Stimulated activated CD4-positive, alpha-beta T cell treated with anti-CD3 and anti-CD28 coated beads, Interleukin-2, amount 100 ng/mL, for 4 hours (primary cell): ENCODE data around the gene STPG2.
"Not testable (repeated sequence)": the region's sequence is repeated elsewhere in the genome, so short reads cannot be mapped to it uniquely, and the experiment has no call there.

Experiments
- DNase-seq: peaks from one replicate; pipeline ENCODE4 v3.0.0-alpha.2; 2020; ENCODE audit warnings: low read depth

STPG2 gene

DNA sequence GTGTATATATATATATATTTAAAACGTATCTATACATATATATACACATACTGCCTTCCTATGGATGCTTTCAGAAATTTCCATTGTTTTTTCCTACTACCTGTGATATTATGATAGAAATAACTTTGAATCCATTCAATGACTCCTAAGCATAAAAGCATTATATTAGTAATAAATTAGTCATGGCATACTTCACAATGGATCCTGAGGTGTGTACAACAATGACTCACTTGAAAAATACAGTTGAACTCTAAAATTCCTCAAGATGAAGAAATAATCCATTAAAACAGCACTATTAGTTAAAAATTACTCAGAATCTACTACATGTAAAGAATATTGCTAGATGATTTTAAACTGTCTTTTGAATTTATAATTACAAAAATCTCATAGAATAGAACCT lies 201.1 kb downstream of the STPG2 start:
- no peak for DNase-seq

DNA sequence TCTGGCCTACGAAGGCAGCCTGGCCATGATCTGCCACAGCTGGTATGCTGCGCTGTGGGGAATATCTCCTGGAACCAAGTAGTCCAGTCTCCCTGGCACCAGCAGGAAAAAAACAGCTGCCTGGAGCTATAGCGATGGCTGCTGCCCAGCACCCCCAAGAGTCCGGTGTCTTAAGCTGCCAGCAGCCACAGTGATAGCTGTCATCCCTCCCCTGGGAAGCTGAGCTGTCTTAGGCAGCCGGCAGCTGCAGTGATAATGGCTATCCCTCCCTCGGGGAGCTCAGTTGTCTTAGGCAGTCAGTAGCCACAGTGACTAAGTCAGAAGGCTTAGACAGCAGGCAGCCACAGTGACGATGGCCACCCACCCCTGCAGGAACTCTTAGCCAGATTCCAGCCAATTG lies 205.1 kb downstream of the STPG2 start:
- DNase-seq: no peak

DNA sequence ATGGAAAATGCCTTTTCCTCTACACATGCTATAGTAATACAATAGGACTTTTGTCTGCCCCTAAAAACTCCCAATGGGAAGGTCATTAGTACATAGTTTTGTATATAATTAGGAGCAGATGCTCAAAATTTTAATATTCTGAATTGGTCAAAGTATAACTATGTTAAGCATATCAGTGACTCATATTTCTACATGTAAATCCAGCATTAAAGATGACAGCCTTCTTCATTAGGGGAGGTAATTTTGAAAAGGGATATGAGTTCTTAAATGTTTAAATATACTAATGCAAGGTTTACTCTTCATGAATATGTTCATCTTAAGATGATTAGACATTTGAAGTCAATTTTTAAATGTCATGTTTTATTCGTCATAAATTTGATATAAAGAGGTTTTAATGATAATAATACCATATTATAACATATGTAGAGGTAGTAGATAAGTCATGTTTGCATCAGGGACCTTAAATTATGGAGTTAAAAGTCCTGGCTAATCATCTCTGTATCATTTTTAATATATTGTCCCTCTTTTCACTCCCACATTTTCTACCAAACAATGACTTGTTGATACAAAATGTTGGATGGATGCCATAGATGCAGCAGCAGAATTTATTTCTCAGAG lies 218.8 kb downstream of the STPG2 start:
- DNase-seq: no peak

DNA sequence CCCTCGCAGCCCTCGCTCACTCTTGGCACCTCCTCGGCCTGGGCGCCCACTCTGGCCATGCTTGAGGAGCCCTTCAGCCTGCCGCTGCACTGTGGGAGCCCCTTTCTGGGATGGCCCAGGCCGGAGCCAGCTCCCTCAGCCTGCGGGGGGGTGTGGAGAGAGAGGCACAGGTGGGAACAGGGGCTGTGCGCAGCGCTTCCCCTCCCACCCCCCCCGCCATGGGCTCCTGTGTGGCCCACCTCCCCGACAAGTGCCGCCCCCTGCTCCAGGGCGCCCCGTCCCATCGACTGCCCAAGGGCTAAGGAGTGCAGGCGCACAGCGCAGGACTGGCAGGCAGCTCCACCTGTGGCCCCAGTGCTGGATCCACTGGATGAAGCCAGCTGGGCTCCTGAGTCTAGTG lies 220.2 kb downstream of the STPG2 start:
- no peak for DNase-seq

DNA sequence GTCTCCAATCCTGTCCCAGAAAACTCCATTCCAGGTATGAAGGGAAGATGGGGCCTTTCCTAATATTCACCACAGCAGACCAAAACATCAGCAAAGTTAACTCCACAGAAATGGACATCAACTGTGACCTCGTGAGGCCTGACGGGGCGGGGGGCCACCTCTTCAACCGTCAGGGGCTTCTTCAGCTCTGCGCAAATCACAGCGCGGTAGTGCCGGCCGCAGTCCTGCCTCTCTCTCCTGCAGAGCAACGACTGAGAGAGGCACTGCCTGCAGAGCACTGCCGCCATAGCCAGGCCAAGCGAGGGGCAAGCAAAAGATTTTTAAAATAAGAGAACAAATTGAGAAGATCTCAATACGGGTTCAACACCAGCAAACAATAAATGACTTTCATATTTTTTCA lies 226.2 kb downstream of the STPG2 start:
- DNase-seq: no peak

DNA sequence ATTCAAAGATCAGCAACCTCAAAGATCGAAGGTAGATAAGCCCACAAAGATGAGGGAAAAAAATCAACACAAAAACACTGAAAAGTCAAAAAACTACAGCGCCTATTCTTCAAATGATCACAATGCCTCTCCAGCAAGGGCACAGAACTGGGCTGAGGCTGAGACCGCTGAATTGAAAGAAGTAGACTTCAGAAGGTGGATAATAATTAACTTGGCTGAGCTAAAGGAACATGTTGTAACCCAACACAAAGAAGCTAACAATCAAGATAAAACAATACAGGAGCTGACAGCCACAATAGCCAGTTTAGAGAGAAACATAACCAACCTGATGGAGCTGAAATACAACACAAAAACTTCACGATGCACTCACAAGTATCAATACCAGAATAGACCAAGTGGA lies 231.1 kb downstream of the STPG2 start:
- no peak for DNase-seq

DNA sequence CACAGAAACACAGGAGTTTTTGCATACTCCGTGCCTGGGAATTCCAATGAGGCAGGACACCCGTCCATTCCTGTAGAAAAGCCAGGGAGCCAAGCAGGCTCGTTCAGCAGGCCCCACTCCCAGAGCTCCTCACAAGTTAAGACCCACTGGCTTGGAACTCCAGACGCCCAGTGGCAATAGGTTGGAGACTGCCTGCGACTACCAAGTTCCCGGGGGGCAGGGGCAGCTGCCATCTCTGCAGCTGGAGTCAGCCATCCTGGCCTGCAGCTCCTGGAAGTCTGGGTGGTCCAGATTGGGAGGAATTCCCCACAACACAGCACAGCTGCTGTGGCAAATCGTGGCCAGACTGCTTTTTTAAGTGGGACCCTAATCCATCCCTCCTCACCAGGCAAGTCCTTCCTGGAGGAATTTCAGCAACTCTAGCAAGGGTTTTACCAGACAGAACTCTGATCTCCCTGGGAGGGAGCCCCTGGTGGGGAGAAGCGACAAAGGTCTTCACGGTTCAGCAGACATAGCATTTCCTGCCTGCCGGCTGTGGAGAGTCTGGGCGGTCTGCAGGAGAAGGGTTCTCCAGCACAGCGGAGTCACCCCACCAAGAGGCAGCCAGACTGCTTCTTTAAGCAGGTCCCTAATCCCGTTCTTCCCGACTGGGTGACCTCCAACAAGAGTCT lies 231.9 kb downstream of the STPG2 start:
- no peak for DNase-seq

DNA sequence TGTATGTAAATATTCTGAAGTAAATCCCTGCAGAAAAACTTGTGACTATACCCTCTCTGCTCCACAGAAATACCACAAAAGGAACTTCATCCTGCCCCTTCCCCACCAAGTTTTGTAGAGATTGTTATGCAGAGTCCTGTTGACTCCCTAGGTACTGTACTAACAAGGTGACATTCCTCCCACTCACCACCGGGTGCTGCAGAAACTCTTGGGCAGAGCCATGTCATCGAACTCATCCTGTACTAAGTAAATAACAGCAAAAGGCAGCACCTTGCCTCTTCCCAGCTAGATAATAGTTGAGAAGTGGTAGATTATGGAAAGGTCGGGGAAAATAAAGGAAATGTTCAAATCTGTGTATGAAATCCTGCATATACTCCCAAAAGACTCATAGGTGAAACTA lies 233.3 kb downstream of the STPG2 start:
- no peak for DNase-seq

DNA sequence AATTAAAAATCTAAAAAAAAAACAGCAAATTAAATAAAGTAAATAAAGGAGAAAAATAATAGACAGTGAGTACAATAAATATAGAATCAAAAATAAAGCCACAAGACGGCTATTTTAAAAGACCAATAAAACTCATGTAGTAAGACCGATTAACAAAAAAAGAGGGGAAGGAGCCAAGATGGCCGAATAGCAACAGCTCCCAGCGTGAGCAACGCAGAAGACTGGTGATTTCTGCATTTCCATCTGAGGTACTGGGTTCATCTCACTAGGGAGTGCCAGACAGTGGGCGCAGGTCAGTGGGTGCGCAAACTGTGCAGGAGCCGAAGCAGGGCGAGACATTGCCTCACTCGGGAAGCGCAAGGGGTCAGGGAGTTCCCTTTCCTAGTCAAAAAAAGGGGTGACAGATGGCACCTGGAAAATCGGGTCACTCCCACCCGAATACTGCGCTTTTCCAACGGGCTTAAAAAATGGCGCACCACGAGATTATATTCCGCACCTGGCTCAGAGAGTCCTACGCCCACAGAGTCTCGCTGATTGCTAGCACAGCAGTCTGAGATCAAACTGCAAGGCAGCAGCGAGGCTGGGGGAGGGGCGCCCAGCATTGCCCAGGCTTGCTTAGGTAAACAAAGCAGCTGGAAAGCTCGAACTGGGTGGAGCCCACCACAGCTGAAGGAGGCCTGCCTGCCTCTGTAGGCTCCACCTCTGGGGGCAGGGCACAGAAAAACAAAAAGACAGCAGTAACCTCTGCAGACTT lies 239.7 kb downstream of the STPG2 start:
- DNase-seq: not testable (repeated sequence)

DNA sequence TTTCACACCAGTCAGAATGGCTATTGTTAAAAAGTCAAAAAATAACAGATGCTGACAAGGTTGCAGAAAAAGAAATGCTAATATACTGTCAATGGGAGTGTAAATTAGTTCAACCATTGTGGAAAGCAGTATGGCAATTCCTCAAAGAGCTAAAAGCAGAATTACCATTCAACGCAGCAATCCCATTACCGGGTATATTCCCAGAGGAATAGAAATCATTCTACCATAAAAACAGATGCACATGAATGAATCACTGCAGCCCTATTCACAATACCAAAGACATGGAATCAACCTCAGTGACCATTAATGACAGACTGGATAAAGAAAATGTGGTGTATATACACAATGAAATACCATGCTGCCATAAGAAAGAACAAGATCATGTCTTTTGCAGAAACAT lies 243.0 kb downstream of the STPG2 start:
- no peak for DNase-seq

DNA sequence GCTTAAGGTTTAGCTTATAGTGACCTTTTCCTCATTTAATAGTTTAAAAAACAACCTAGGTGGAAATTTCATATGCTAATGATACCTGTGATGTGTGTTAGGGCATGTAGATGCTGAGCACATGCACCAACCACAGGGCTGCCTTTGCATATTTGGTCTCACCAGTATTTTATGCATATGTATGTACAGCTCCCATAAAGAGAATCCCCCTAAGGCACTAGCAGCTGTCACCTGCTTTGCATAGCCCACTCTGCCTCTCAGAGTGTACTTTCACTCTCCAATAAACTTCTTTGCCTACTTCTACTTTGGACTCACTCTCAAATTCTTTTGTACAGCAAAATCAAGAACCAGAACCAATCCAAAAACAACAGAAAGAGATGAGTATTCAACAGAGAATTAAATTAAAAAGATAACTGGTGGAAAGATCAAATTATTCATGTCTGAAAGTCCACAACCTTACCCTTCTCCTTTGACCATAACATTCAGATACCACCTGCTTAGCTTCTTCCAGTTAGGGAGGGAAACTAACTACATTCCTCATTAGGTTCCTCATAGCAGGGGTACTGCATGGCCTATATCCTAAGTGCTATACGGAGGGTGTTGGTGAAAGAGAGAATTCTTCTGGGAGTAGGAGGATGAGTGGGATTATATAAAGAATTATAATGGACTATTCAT lies 250.5 kb downstream of the STPG2 start:
- no peak for DNase-seq

DNA sequence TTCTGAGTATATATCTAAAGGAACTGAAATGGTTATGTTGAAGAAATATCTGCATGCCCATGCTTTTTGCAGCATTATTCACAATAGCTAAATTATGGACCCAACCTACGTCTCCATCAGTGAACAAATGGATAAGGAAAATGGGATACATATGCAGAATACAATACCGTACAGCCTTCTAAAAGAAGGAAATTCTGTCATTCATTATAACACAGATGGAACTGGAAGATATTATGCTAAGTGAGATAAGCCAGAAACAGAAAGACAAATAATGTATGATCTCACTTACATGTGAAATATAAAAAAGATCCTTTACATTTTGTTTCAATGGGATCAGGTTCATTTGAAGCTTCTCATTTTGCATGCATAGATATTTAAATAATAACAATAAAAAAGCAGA lies 263.3 kb downstream of the STPG2 start:
- DNase-seq: no peak

DNA sequence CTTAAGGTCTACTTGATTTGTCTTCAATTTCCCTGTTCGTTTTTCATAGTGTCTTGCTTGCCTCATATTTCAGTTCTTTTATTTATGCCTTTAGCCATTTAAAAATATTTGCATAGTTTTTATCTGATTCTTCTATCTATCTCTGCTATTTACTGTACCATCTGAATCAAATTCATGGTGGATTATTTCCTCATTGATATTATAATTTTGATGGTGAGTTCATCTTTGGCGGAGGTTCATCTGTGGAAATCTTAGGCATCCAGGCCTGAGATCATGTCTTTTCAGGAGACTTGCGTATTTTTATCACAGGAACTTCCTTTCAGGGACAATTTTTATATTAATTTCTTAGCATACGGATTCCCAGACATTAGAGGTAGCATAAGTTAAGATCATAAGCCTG lies 275.2 kb downstream of the STPG2 start:
- DNase-seq: no peak

DNA sequence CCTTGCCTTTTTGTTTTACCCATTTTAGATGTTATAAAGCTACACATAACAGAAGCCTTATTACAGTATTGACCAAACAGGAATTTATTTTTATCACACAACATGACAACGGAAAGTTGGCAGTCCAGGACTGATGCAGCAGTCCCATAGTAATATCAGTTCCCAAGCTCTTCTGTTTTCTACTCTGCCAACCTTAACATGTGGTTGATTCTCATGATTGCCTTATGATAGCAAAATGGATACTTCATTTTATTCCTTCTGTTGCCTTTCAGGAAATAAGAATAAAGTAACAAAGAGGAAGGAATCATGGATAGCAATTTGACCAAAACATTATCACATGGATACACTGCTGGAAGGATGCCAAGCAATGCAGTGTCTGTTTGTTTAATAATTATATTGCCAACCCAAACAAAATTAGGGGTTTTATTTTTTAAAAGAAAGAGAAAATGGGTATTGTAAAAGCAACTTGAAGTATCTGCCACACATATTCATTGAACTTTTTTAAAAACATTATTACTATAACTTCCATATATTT lies 275.7 kb downstream of the STPG2 start:
- DNase-seq: no peak

DNA sequence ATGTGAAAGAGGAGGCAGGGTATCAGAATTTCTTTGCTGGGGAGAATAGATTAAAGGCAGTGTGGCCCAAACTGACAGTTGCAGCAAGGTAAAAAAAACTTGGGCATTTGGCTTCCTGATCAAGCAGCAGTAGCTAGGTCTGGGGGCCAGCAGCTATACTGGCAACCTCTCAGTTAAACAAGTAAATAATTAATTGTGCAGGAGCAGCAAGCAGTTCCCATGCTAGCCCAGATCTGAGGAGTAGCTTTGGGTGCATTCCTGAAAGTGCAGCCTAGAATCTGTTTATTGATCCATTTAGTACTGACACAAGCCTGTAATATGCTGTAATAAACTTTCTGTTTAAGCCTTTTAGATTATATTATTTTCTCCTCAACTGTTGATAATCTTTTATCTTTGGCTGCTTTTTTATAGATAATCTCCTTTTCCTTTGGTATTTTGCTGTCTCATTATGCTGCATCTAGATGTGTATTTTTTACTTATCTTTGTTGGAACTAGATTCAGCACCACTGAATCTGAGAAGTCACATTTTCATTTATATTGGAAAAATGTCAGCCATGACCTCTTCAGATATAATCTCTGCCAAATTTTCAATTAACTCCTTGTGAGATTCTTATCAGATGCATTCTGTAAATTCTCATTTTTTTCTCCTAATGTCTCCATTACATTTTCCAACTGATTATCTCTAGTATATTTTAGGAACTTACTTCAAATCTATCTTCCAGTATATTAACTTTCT lies 276.3 kb downstream of the STPG2 start:
- DNase-seq: no peak

DNA sequence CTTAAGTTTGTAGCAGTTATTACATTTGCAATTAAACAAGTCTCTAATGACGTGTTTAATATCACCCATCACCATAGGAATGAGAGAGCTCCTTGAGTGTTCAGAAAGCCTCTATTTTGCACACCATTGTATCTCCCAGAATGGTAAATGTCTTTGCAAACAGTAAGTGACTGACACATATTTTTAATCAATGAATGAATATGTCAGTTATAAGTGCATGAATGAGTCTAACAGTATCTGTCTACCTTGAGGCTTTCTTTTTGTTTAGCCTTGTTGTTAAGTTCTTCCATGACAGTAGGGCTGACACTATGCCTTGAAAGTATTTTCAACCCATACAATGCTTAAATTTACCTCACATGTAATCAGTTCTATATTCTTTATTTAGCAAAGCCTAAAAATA lies 292.2 kb downstream of the STPG2 start:
- DNase-seq: no peak

DNA sequence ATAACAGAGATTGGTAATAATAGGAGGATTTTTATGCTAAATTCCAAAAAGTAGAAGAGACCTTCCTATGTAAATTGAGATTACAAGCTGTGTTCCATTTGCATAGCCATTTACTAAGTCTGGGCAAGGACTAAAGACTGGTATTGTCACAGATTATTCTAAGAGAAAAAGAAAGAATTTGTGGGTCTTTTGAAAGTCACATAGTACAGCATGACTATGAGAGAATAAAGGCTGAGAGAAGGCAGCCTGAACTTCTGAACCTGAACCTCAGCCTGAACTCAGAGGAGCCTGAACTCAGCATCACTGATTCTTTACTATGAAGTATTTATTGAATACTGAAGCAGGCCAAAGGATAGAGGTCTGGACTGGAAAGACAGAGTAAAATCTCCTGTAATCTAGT lies 297.5 kb downstream of the STPG2 start:
- no peak for DNase-seq

DNA sequence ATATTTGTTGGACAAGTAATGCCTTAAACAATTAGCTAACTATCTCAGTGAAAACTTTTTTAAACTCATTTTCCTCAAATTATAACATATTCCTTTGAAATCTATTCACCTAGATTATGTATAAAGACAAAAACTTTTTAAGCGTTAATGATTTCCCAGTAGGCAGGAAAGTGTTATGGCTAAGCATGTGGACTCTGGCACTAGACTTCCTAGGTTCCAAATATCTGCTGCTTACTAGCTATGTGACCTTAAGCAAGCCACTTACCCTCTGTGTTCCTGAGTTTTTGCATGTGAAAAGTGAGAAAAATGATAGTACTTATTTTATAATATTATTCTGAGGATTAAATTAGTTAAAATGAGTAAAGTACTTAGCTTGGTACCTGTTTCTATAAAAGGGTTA lies 301.8 kb downstream of the STPG2 start:
- no peak for DNase-seq

DNA sequence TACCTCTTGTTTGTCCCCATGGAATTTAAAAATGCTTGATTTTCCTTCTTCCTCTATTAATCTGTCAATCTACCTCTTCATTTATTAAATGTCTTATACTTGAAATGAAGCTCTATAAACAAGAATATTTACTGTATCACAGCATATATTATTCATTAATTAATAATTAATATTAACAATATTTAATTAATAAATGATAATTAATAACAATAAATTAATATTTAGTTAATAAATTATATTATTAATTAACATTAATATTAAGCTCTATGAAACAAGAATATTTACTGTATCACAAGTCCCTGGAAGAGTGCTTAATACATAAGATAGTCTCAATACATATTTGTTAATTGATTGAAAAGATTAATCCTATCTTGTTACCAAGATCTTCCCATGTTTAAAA lies 306.6 kb downstream of the STPG2 start:
- DNase-seq: no peak

DNA sequence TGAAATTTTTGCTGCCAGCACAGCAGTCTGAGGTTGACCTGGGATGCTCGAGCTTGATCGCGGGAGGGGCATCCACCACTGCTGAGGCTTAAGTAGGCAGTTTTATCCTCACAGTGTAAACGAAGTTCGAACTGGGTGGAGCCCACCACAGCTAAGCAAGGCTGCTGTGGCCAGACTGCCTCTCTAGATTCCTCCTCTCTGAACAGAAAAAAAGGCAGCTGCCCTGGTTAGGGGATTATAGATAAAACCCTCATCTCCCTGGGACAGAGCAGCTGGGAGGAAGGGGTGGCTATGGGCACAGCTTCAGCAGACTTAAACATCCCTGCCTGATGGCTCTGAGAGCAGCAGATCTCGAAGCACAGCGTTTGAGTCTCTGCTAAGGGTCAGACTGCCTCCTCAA lies 314.6 kb downstream of the STPG2 start:
- no peak for DNase-seq

DNA sequence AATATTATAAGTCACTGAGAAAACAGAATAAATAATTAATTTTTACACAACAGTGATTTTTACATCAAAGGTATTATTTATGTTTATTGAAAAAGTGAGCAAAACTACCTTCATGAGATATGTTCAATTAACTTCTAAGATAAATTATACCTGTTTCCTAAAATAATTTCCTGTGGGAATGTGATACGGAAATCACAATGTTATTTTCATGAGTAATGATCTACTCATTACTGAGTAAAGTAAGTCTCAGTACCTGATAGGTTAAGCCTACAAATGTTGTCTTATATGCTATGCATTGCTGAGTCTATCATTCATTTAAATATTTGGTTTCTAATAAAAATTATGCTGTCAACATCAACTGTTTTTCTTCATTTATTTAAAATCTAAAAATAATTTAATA lies 324.0 kb downstream of the STPG2 start:
- no peak for DNase-seq

DNA sequence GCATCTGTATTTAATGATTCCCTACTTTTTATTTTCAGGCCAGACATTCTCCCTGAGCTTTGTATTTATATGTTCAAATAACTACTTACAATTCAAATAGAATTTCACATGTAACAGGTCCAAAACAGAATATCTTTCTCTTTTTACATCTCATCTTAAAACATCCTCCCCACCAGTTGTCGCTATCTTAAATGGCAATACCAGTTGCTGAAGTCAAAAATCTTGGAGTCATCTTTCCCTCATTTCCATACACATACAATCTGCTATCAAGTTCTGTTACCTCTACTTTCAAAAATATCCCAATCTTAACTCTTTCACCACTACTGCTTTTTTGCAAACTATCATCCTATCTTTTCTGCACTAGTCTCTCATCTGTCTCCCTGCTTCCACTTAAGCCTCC lies 330.5 kb downstream of the STPG2 start:
- DNase-seq: no peak
